Lower lobe of right lung (tissue), 2 donors: ENCODE measurements around the gene RAI14. TPM values are rescaled to one million over a fixed set of nuclear protein-coding genes. Genes with fewer than 3 reads are reported as not detected.
"Not testable (repeated sequence)": the region's sequence is repeated elsewhere in the genome, so short reads cannot be mapped to it uniquely, and the experiment has no call there.

Source experiments
- ATAC-seq, 2 donors: fragments of 200-7000 bp; cut with Tn5 transposase; one replicate each; pipeline ENCODE4 v1.9.1; 2020 to 2022; ENCODE audit warnings: mild to moderate bottlenecking in 2 of 2, moderate library complexity in 2 of 2
- DNase-seq: peaks from one replicate; pipeline ENCODE4 v3.0.0-alpha.2; 2020
- H3K27ac ChIP-seq: fragments of 200-600 bp; one replicate; pipeline ENCODE4 v1.8.0; 2022
- H3K27me3 ChIP-seq: fragments of 200-600 bp; one replicate; pipeline ENCODE4 v1.8.0; 2022; ENCODE audit warnings: low read depth
- H3K36me3 ChIP-seq: fragments of 200-600 bp; one replicate; pipeline ENCODE4 v1.8.0; 2022; ENCODE audit warnings: mild to moderate bottlenecking
- H3K4me1 ChIP-seq: fragments of 200-600 bp; one replicate; pipeline ENCODE4 v1.8.0; 2022
- H3K4me3 ChIP-seq: fragments of 200-600 bp; one replicate; pipeline ENCODE4 v1.8.0; 2022; ENCODE audit warnings: mild to moderate bottlenecking
- H3K9me3 ChIP-seq: fragments of 200-600 bp; one replicate; pipeline ENCODE4 v1.8.0; 2022
- CTCF ChIP-seq: fragments of 200-600 bp; IDR thresholded peaks from one replicate; pipeline ENCODE4 v1.8.0; 2022; ENCODE audit warnings: antibody characterized with exemption, mild to moderate bottlenecking
- intact Hi-C: fragments of 100-400 bp; cut with DNase I; formaldehyde crosslinking; loops from one replicate; pipeline ENCODE4 v1.11.0; 2022
- total RNA-seq: library from RNA; stranded (reverse); fragmentation: NEBNext Ultra II Directional; extraction: Animal tissue kit (Norgen Biotek cat#: 25700); gene quantifications from one replicate; pipeline ENCODE4 v1.2.1, GENCODE V29; 2021
- donor health status: DM: no; HTN: yes; CAD: no; lungs with severe emphysema.

RAI14 gene
- total RNA-seq, 1 donor from 2014 or later = 66.8 TPM

GRCh38 chr5:34748431-34748830, 92.3 kb downstream of the RAI14 start:
- DNase-seq = no peak
- TF ChIP-seq CTCF = no peak
- Histone ChIP-seq H3K27ac (no peak overlapping the region), H3K36me3 (no peaks in the 10 kb centered on the region), H3K27me3 (no peaks in the 10 kb centered on the region), H3K9me3 (no peaks in the 10 kb centered on the region), H3K4me1 (no peaks in the 10 kb centered on the region), H3K4me3 (no peak overlapping the region)
- intact Hi-C loops = no loop called here
- ATAC-seq = no peak

GRCh38 chr5:34749431-34749873, 93.3 kb downstream of the RAI14 start:
- Histone ChIP-seq H3K9me3 (no peaks in the 10 kb centered on the region), H3K4me1 (no peaks in the 10 kb centered on the region), H3K4me3 (no peak overlapping the region), H3K27me3 (no peaks in the 10 kb centered on the region), H3K36me3 (no peaks in the 10 kb centered on the region), H3K27ac (no peak overlapping the region)
- DNase-seq = no peak
- no peak for TF ChIP-seq CTCF
- ATAC-seq = no peak
- intact Hi-C loops = no loop called here

GRCh38 chr5:34750206-34750605, 94.1 kb downstream of the RAI14 start:
- Histone ChIP-seq H3K36me3 (no peaks in the 10 kb centered on the region), H3K27me3 (no peaks in the 10 kb centered on the region), H3K27ac (no peak overlapping the region), H3K9me3 (no peaks in the 10 kb centered on the region), H3K4me3 (no peak overlapping the region), H3K4me1 (no peaks in the 10 kb centered on the region)
- ATAC-seq (no peak), DNase-seq (no peak)
- intact Hi-C loops = no loop called here
- TF ChIP-seq CTCF = no peak

- Histone ChIP-seq H3K27ac (no peak overlapping the region), H3K4me1 (peaks cover 8% of the 10 kb centered on the region), H3K27me3 (no peaks in the 10 kb centered on the region), H3K4me3 (no peak overlapping the region), H3K9me3 (no peaks in the 10 kb centered on the region), H3K36me3 (no peaks in the 10 kb centered on the region)
- DNase-seq = no peak
- intact Hi-C loops = no loop called here
- TF ChIP-seq CTCF = no peak
- no peak for ATAC-seq
These were observed 95.9 kb downstream of the RAI14 start for GRCh38 chr5:34751807-34752736.

GRCh38 chr5:34753236-34753635, 97.1 kb downstream of the RAI14 start:
- intact Hi-C loops, ATAC-seq, H3K27ac ChIP-seq: not testable (repeated sequence)

GRCh38 chr5:34755926-34756325, 99.8 kb downstream of the RAI14 start:
- no peaks in the 10 kb centered on the region for H3K27me3 ChIP-seq
- H3K27ac ChIP-seq = no peak overlapping the region
- no peak for DNase-seq
- no peaks in the 10 kb centered on the region for H3K9me3 ChIP-seq
- H3K4me3 ChIP-seq = no peak overlapping the region
- no peak for TF ChIP-seq CTCF
- H3K36me3 ChIP-seq = peaks cover 20% of the 10 kb centered on the region
- H3K4me1 ChIP-seq = peaks cover 9% of the 10 kb centered on the region
- no peak for ATAC-seq
- intact Hi-C loops = no loop called here

More at GRCh38 chr5:34753236-34753635, 97.1 kb downstream of the RAI14 start:
- not testable (repeated sequence) for H3K27me3 ChIP-seq, DNase-seq, H3K4me3 ChIP-seq, H3K36me3 ChIP-seq, H3K9me3 ChIP-seq, H3K4me1 ChIP-seq
